Femur (tissue), 1 donor: Measurements from ENCODE around the gene SCNN1G.

Experiments used
- DNase-seq: peaks from one replicate; pipeline ENCODE4 v3.0.0-alpha.2; 2017

Gene SCNN1G

DNA sequence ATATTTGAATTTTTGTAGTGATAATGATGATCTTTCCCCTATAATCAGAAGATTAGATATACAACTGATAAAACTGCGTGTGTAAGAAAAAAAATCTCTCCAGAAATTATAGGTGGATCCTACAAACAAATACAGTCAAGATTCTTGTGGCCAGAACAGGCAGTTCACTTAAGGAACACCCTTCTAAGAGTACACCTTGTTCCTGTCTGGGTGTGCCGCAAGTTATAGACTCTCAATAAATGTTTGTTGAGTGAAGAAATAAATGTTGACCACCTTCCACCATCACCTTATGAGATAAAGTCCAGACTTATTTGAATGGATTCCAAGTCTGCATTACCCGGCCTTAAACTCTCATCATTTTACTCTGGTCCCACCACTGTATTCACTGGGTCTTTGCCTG lies 73.9 kb downstream of the SCNN1G start:
- DNase-seq: no peak

GRCh38 chr16:23257682-23258081 lies 75.1 kb downstream of the SCNN1G start:
- DNase-seq: no peak

DNA sequence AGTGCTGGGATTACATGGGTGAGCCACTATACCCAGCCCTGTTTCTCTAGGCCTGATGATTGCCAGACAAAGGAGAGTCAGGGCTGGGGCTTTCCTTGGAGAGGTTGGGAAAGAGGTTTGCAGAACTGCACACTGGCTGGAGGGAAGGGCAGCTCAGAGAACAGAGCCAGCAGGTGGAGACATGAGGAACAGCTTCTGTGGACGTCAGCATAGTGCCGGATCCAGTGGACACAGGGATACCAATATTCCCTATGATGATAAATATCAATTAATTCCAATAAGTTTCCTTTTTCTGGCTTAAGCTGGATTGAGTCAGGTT lies 76.3 kb downstream of the SCNN1G start:
- DNase-seq: no peak
